Panc1 (cell line): ENCODE measurements around the gene KLK15. TPM values are rescaled to one million over a fixed set of nuclear protein-coding genes. Genes with fewer than 3 reads are reported as not detected.

Experiments
- ATAC-seq: fragments of 200-7000 bp; cut with Tn5 transposase; 2 replicates; pipeline ENCODE4 v1.9.1; 2020; ENCODE audit warnings: mild to moderate bottlenecking, moderate library complexity
- BruUV-seq: library from RNA; stranded (reverse); fragments of 400-500 nt; replicated peaks from 2 replicates; lab custom pipeline; 2021; lab: Mats Ljungman, UMichigan
- CTCF ChIA-PET: fragments of 300-600 bp; sonication (Branson Sonifier 250); formaldehyde crosslinking; loops from one replicate; lab custom pipeline; 2022; ENCODE audit warnings: antibody characterized with exemption; lab: Charles Lee
- POLR2A ChIA-PET: fragments of 300-600 bp; sonication (Branson Sonifier 250); formaldehyde crosslinking; loops from one replicate; lab custom pipeline; 2022; ENCODE audit warnings: antibody characterized with exemption; lab: Charles Lee
- DNase-seq: peaks from one replicate; pipeline ENCODE4 v3.0.0-alpha.2; 2010; ENCODE audit warnings: low read depth, low spot score
- H3K27ac ChIP-seq: 2 replicates; pipeline ENCODE4 v1.5.1; 2011; ENCODE audit warnings: mild to moderate bottlenecking, low read length, inconsistent platforms
- H3K27me3 ChIP-seq: fragments of 200-500 bp; sonication (Bioruptor generic); 2 replicates; pipeline ENCODE4 v1.6.0; 2014; ENCODE audit warnings: low read length, inconsistent platforms; ENCODE audit not compliant: control insufficient read depth, insufficient read depth
- H3K36me3 ChIP-seq: fragments of 200-500 bp; sonication (Bioruptor generic); 2 replicates; pipeline ENCODE4 v1.5.1; 2014; ENCODE audit warnings: inconsistent platforms, mild to moderate bottlenecking, low read length, moderate library complexity; ENCODE audit not compliant: control insufficient read depth, insufficient read depth
- H3K4me1 ChIP-seq: 2 replicates; pipeline ENCODE4 v1.5.1; 2011; ENCODE audit warnings: inconsistent platforms, mild to moderate bottlenecking, low read length, moderate library complexity; ENCODE audit not compliant: control insufficient read depth, insufficient read depth
- H3K4me3 ChIP-seq, 2 experiments: 2 replicates each; pipeline ENCODE4 v1.5.1; 2011 to 2012; ENCODE audit warnings: low read depth in 2 of 2, low read length in 2 of 2, mild to moderate bottlenecking in 2 of 2, inconsistent platforms in 1 of 2, moderate library complexity in 1 of 2
- H3K9me3 ChIP-seq: fragments of 200-500 bp; sonication (Bioruptor generic); 2 replicates; pipeline ENCODE4 v1.5.1; 2014; ENCODE audit warnings: low read depth, mild to moderate bottlenecking, inconsistent platforms, low read length, moderate library complexity; ENCODE audit not compliant: control insufficient read depth, insufficient read depth
- CTCF ChIP-seq: fragments of 450-650 bp; IDR thresholded peaks from 2 replicates; pipeline ENCODE4 v1.5.1; 2017; ENCODE audit warnings: mild to moderate bottlenecking
- POLR2AphosphoS5 ChIP-seq: IDR thresholded peaks from 2 replicates; pipeline ENCODE4 v1.6.1; 2012; ENCODE audit warnings: mild to moderate bottlenecking, low read depth, low read length, moderate library complexity
- REST ChIP-seq, 2 experiments: IDR thresholded peaks; 2 replicates each; pipeline ENCODE4 v1.6.1; 2011 to 2012; ENCODE audit warnings: low read depth in 2 of 2, control low read depth in 1 of 2, low read length in 1 of 2, mild to moderate bottlenecking in 1 of 2, moderate library complexity in 1 of 2; ENCODE audit not compliant: insufficient read depth in 1 of 2
- SIN3A ChIP-seq: IDR thresholded peaks from 2 replicates; pipeline ENCODE4 v1.6.1; 2012; ENCODE audit warnings: low read depth, mild to moderate bottlenecking, low read length, moderate library complexity, borderline replicate concordance; ENCODE audit not compliant: insufficient read depth
- TCF7L2 ChIP-seq: IDR thresholded peaks from 2 replicates; pipeline ENCODE4 v1.6.1; 2011; ENCODE audit warnings: mild to moderate bottlenecking, low read depth, low read length, inconsistent platforms
- in situ Hi-C: cut with HindIII; loops from 2 replicates; pipeline ENCODE4 v1.10.0; 2016; ENCODE audit warnings: low sequenced_read_pairs, low pct_unique_long_range_greater_than_20kb
- intact Hi-C: fragments of 100-400 bp; cut with micrococcal nuclease; formaldehyde crosslinking; loops from one replicate; pipeline ENCODE4 v1.10.0; 2022; ENCODE audit not compliant: unreplicated experiment
- total RNA-seq: library from RNA; stranded (reverse); gene quantifications from one replicate; pipeline ENCODE4 v1.2.1, GENCODE V29; 2021; ENCODE audit not compliant: unreplicated experiment

The KLK15 gene
- total RNA-seq, 1 experiment from 2014 or later: not detected

- BruUV-seq: no TSS peak
These were observed 5.9 kb downstream of the KLK15 start for GRCh38 chr19:50827476-50827875.

GRCh38 chr19:50826492-50827240 is 6.7 kb downstream of the KLK15 start:
- Histone ChIP-seq H3K4me1 (no peaks in the 10 kb centered on the region), H3K27ac (no peak overlapping the region), H3K4me3 (no peak overlapping the region), H3K27me3 (no peaks in the 10 kb centered on the region), H3K9me3 (no peaks in the 10 kb centered on the region), H3K36me3 (no peaks in the 10 kb centered on the region)
- CTCF ChIA-PET: no interaction called here
- intact Hi-C loops: no loop called here
- DNase-seq: no peak
- no TSS peak for BruUV-seq
- in situ Hi-C loops: no loop called here
- POLR2A ChIA-PET: no interaction called here
- TF ChIP-seq TCF7L2 (no peak), CTCF (no peak), REST (IDR thresholded peaks at IDR 0.05; ENCODE audit: insufficient read depth in 1 of 2, low read depth in 2 of 2, low read length in 1 of 2) (no peak), SIN3A (no peak), POLR2AphosphoS5 (no peak)
- no peak for ATAC-seq

More at GRCh38 chr19:50827476-50827875, 5.9 kb downstream of the KLK15 start:
- Histone ChIP-seq H3K27me3 (no peaks in the 10 kb centered on the region), H3K4me1 (no peaks in the 10 kb centered on the region), H3K4me3 (no peak overlapping the region), H3K9me3 (no peaks in the 10 kb centered on the region), H3K27ac (no peak overlapping the region), H3K36me3 (no peaks in the 10 kb centered on the region)
- ChIA-PET CTCF (no interaction called here), POLR2A (no interaction called here)
- intact Hi-C loops: no loop called here
- in situ Hi-C loops: no loop called here
- DNase-seq: no peak
- TF ChIP-seq CTCF (no peak), SIN3A (no peak), POLR2AphosphoS5 (no peak), REST (IDR thresholded peaks at IDR 0.05; ENCODE audit: insufficient read depth in 1 of 2, low read depth in 2 of 2, low read length in 1 of 2) (no peak), TCF7L2 (no peak)
- no peak for ATAC-seq
